Smooth muscle cell (in vitro differentiated cells): ENCODE data around the gene NOB1. TPM values are rescaled to one million over a fixed set of nuclear protein-coding genes. Genes with fewer than 3 reads are reported as not detected.

Experiments used
- DNase-seq: peaks from one replicate; lab custom pipeline; 2025; ENCODE audit not compliant: unreplicated experiment; lab: John Stamatoyannopoulos, UW
- H2AFZ ChIP-seq: fragments of 200-600 bp; sonication (generic); 2 replicates; pipeline ENCODE4 v1.6.0; 2016; ENCODE audit warnings: antibody characterized with exemption, low read depth, mild to moderate bottlenecking
- H3F3A ChIP-seq: fragments of 200-600 bp; sonication (generic); 2 replicates; pipeline ENCODE4 v1.6.0; 2017; ENCODE audit warnings: antibody characterized with exemption, low read depth
- H3K27ac ChIP-seq: fragments of 200-600 bp; sonication (generic); 2 replicates; pipeline ENCODE4 v1.5.1; 2016; ENCODE audit warnings: low read depth, mild to moderate bottlenecking
- H3K27me3 ChIP-seq: fragments of 200-600 bp; sonication (generic); 2 replicates; pipeline ENCODE4 v1.6.1; 2016; ENCODE audit warnings: low read depth, mild to moderate bottlenecking
- H3K36me3 ChIP-seq: fragments of 200-600 bp; sonication (generic); 2 replicates; pipeline ENCODE4 v1.5.1; 2016; ENCODE audit warnings: low read depth
- H3K4me1 ChIP-seq: fragments of 200-600 bp; sonication (generic); 2 replicates; pipeline ENCODE4 v1.5.1; 2016; ENCODE audit warnings: low read depth
- H3K4me2 ChIP-seq: fragments of 200-600 bp; sonication (generic); 2 replicates; pipeline ENCODE4 v1.6.0; 2016; ENCODE audit warnings: mild to moderate bottlenecking
- H3K4me3 ChIP-seq: fragments of 200-600 bp; sonication (generic); 2 replicates; pipeline ENCODE4 v1.5.1; 2016; ENCODE audit warnings: mild to moderate bottlenecking
- H3K79me2 ChIP-seq: fragments of 200-600 bp; sonication (generic); 2 replicates; pipeline ENCODE4 v1.6.0; 2016; ENCODE audit warnings: low read depth, mild to moderate bottlenecking
- H3K9ac ChIP-seq: fragments of 200-600 bp; sonication (generic); 2 replicates; pipeline ENCODE4 v1.6.0; 2016; ENCODE audit warnings: low read depth
- H3K9me3 ChIP-seq: fragments of 200-600 bp; sonication (generic); replicated peaks from 2 replicates; pipeline ENCODE4 v1.5.1; 2016; ENCODE audit warnings: low read depth
- H4K20me1 ChIP-seq: fragments of 200-600 bp; sonication (generic); 2 replicates; pipeline ENCODE4 v1.6.0; 2016; ENCODE audit warnings: low read depth
- CTCF ChIP-seq: fragments of 200-600 bp; sonication (generic); IDR thresholded peaks from 2 replicates; pipeline ENCODE4 v1.5.1; 2017; ENCODE audit warnings: borderline replicate concordance, mild to moderate bottlenecking, antibody characterized with exemption; ENCODE audit not compliant: insufficient read depth, poor library complexity, severe bottlenecking
- WGBS: methylation state at CpG from one replicate; pipeline ENCODE4 v1.1.7; 2016; ENCODE audit warnings: low lambda C conversion rate; 5-methylcytosine and 5-hydroxymethylcytosine counted together
- polyA plus RNA-seq: library from polyadenylated mRNA; unstranded; fragments of >200 nt; fragmentation: Nextera tagmentation; extraction: Ambion mirVana; gene quantifications from 2 replicates; pipeline ENCODE4 v1.2.1, GENCODE V29; 2016
- total RNA-seq: library from RNA; depleted of rRNA; stranded (reverse); fragments of >200 nt; gene quantifications from 2 replicates; pipeline ENCODE4 v1.2.3, GENCODE V29; 2014

Gene NOB1
- total and polyA plus RNA-seq, 2 experiments from 2014 or later = 20.6 to 24.2 TPM

- Histone ChIP-seq H2AFZ (no peak overlapping the region), H3K9ac (no peak overlapping the region), H3K27me3 (no peaks in the 10 kb centered on the region), H3K36me3 (peaks cover 22% of the 10 kb centered on the region), H3K4me1 (no peaks in the 10 kb centered on the region), H3K4me2 (no peak overlapping the region), H3K27ac (no peak overlapping the region), H3K79me2 (no peaks in the 10 kb centered on the region), H3K4me3 (no peak overlapping the region), H4K20me1 (no peaks in the 10 kb centered on the region), H3F3A (no peaks in the 10 kb centered on the region), H3K9me3 (no peaks in the 10 kb centered on the region)
- no peak for DNase-seq
- TF ChIP-seq CTCF = no peak
- WGBS = 97% methylated on average over 11 of the region's 11 CpGs
These were observed 9.5 kb downstream of the NOB1 start for GRCh38 chr16:69745232-69745612.

GRCh38 chr16:69744363-69745231 lies 10.1 kb downstream of the NOB1 start:
- Histone ChIP-seq H3F3A (no peaks in the 10 kb centered on the region), H3K4me2 (no peak overlapping the region), H3K9me3 (no peaks in the 10 kb centered on the region), H3K36me3 (peaks cover 21% of the 10 kb centered on the region), H3K79me2 (no peaks in the 10 kb centered on the region), H2AFZ (no peak overlapping the region), H3K27me3 (no peaks in the 10 kb centered on the region), H3K9ac (no peak overlapping the region), H4K20me1 (no peaks in the 10 kb centered on the region), H3K4me3 (no peak overlapping the region), H3K27ac (no peak overlapping the region), H3K4me1 (no peaks in the 10 kb centered on the region)
- TF ChIP-seq CTCF = no peak
- 97% methylated on average over 35 of the region's 35 CpGs for WGBS
- no peak for DNase-seq

GRCh38 chr16:69741951-69742904 lies 12.5 kb downstream of the NOB1 start:
- H3K9ac ChIP-seq = no peak overlapping the region
- no peak overlapping the region for H3K4me2 ChIP-seq
- DNase-seq = no peak
- H4K20me1 ChIP-seq = no peaks in the 10 kb centered on the region
- no peaks in the 10 kb centered on the region for H3K9me3 ChIP-seq
- no peak overlapping the region for H2AFZ ChIP-seq
- no peaks in the 10 kb centered on the region for H3F3A ChIP-seq
- no peaks in the 10 kb centered on the region for H3K4me1 ChIP-seq
- no peak overlapping the region for H3K27ac ChIP-seq
- no peak for TF ChIP-seq CTCF
- H3K79me2 ChIP-seq = no peaks in the 10 kb centered on the region
- H3K27me3 ChIP-seq = no peaks in the 10 kb centered on the region
- WGBS = 96% methylated on average over 41 of the region's 41 CpGs
- H3K36me3 ChIP-seq = peaks cover 4% of the 10 kb centered on the region
- H3K4me3 ChIP-seq = no peak overlapping the region
